Ovary (tissue), 3 donors: Measurements from ENCODE around the gene GALNT13.

Source experiments
- EP300 ChIP-seq: sonication (generic); formaldehyde crosslinking; IDR thresholded peaks from one replicate; pipeline ENCODE4 v1.6.1; 2017; ENCODE audit warnings: antibody characterized with exemption
- POLR2A ChIP-seq: fragments of 450-650 bp; IDR thresholded peaks from one replicate; pipeline ENCODE4 v1.6.1; 2017; ENCODE audit warnings: antibody characterized with exemption, mild to moderate bottlenecking, moderate library complexity
- TF ChIP-seq, protein P1 (sequence below), 3 donors: fragments of 450-650 bp in 2 of 3; fragments of 200-600 bp in 1 of 3; IDR thresholded peaks; one replicate each; pipeline versions ENCODE4 v1.5.1 to v1.8.0; 2016 to 2022; ENCODE audit warnings: antibody characterized with exemption in 3 of 3, mild to moderate bottlenecking in 1 of 3
- donor health status: DM: no; HTN: no; CAD: no.

DNA sequence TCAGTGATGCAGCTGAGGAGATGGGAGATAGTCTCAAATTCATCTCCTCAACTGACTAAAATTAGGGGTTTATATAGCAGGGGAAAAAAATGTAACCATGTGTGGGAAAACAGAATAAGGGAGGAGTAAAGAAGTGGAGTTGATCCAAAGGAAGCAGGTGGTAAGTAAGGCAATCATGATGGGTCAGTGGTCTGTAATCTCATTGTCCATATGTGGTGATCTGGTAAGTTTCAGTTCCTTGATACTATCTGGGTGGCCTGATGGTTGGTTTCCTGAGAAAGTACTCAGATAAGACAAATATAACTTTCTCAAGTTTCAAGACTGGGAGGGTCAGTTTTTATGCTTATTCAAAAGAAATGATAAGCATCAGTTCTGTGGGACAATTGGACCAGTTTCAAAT is 514.5 kb downstream of the GALNT13 start:
- TF ChIP-seq, protein P1, sequence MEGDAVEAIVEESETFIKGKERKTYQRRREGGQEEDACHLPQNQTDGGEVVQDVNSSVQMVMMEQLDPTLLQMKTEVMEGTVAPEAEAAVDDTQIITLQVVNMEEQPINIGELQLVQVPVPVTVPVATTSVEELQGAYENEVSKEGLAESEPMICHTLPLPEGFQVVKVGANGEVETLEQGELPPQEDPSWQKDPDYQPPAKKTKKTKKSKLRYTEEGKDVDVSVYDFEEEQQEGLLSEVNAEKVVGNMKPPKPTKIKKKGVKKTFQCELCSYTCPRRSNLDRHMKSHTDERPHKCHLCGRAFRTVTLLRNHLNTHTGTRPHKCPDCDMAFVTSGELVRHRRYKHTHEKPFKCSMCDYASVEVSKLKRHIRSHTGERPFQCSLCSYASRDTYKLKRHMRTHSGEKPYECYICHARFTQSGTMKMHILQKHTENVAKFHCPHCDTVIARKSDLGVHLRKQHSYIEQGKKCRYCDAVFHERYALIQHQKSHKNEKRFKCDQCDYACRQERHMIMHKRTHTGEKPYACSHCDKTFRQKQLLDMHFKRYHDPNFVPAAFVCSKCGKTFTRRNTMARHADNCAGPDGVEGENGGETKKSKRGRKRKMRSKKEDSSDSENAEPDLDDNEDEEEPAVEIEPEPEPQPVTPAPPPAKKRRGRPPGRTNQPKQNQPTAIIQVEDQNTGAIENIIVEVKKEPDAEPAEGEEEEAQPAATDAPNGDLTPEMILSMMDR (IDR thresholded peaks at IDR 0.05), result no peak
- no peak for TF ChIP-seq EP300
- TF ChIP-seq POLR2A, result no peak
